ENCODE measurements around the gene IQSEC1. TPM values are rescaled to one million over a fixed set of nuclear protein-coding genes. Genes with fewer than 3 reads are reported as not detected.

The IQSEC1 gene
- total and polyA plus RNA-seq, 2 donors (not counting 3 experiments of a cell fraction or from before 2014, with no cell fraction given): 5.2 to 18.0 TPM

- no peak overlapping the region for H3K27ac ChIP-seq (ENCODE audit: insufficient read depth, low read depth, low read length)
- no peak overlapping the region for H2AFZ ChIP-seq (ENCODE audit: low read depth, low read length)
- H4K20me1 ChIP-seq (replicated peaks; ENCODE audit: control insufficient read depth, extremely low read depth, insufficient read depth, low read length): no peaks in the 10 kb centered on the region
- intact Hi-C loops (cut with micrococcal nuclease) (no loop called here), dilution Hi-C loops (cut with MboI; ENCODE audit: extremely low pct_ligation_motif_present, low sequenced_read_pairs) (loop anchor here (25.0 kb wide), 1 partner anchor 382 kb away; no protein-coding TSS in a partner anchor)
- DNase-seq (ENCODE audit: low read depth, low spot score) (no peak), FAIRE-seq (no peak)
- CTCF ChIA-PET: interaction anchor here (4.2 kb wide), 1 partner anchor 12 kb away, joined by 37 read pairs; no protein-coding TSS in a partner anchor
- H3K9me1 ChIP-seq (replicated peaks; ENCODE audit: control insufficient read depth, extremely low read depth, insufficient read depth, low read length): no peaks in the 10 kb centered on the region
- BruUV-seq (replicated peaks): no TSS peak
- POLR2A ChIA-PET: no interaction called here
- no peaks in the 10 kb centered on the region for H3K79me2 ChIP-seq (ENCODE audit: control insufficient read depth, insufficient read depth, low read length)
- H3K4me1 ChIP-seq (ENCODE audit: control insufficient read depth, extremely low read depth, insufficient read depth, low read length): no peaks in the 10 kb centered on the region
- no peak overlapping the region for H3K4me3 ChIP-seq (replicated peaks in 1 of 3; ENCODE audit: insufficient read depth in 1 of 3, low read depth in 1 of 3, low read length in 3 of 3)
- no peaks in the 10 kb centered on the region for H3K36me3 ChIP-seq (ENCODE audit: control insufficient read depth in 2 of 2, extremely low read depth in 1 of 2, insufficient read depth in 2 of 2, low read length in 2 of 2)
- H3K27me3 ChIP-seq (ENCODE audit: control insufficient read depth in 2 of 2, insufficient read depth in 2 of 2, low read length in 2 of 2): no peaks in the 10 kb centered on the region
- no peak overlapping the region for H3K4me2 ChIP-seq (ENCODE audit: insufficient read depth, low read length)
- no peaks in the 10 kb centered on the region for H3K9me3 ChIP-seq (replicated peaks; ENCODE audit: control insufficient read depth, insufficient read depth, low read length)
- no peak overlapping the region for H3K9ac ChIP-seq (replicated peaks; ENCODE audit: extremely low read depth, insufficient read depth, low read length)
- TF ChIP-seq POLR2AphosphoS5 (IDR thresholded peaks at IDR 0.05; ENCODE audit: insufficient read depth, low read depth, low read length): no peak
- no peak for TF ChIP-seq POLR2A (IDR thresholded peaks at IDR 0.05; ENCODE audit: low read depth, low read length)
- no peak for TF ChIP-seq MYC (IDR thresholded peaks at IDR 0.05; ENCODE audit: low read depth, low read length)
- TF ChIP-seq JUN (IDR thresholded peaks at IDR 0.05; ENCODE audit: borderline replicate concordance, insufficient read depth, insufficient read length, low read depth): no peak
- no peak for TF ChIP-seq EZH2 (IDR thresholded peaks at IDR 0.05; ENCODE audit: borderline replicate concordance, low read depth, low read length, severe bottlenecking)
- TF ChIP-seq, protein P1, sequence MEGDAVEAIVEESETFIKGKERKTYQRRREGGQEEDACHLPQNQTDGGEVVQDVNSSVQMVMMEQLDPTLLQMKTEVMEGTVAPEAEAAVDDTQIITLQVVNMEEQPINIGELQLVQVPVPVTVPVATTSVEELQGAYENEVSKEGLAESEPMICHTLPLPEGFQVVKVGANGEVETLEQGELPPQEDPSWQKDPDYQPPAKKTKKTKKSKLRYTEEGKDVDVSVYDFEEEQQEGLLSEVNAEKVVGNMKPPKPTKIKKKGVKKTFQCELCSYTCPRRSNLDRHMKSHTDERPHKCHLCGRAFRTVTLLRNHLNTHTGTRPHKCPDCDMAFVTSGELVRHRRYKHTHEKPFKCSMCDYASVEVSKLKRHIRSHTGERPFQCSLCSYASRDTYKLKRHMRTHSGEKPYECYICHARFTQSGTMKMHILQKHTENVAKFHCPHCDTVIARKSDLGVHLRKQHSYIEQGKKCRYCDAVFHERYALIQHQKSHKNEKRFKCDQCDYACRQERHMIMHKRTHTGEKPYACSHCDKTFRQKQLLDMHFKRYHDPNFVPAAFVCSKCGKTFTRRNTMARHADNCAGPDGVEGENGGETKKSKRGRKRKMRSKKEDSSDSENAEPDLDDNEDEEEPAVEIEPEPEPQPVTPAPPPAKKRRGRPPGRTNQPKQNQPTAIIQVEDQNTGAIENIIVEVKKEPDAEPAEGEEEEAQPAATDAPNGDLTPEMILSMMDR (IDR thresholded peaks at IDR 0.05; ENCODE audit: extremely low read depth in 1 of 2, insufficient read depth in 1 of 2, low read depth in 1 of 2, low read length in 2 of 2): no peak
- no peak for TF ChIP-seq GATA2 (IDR thresholded peaks at IDR 0.05; ENCODE audit: insufficient read depth, insufficient read length, low read depth, low read length)
- no peak for TF ChIP-seq MAX (IDR thresholded peaks at IDR 0.05; ENCODE audit: insufficient read depth, insufficient read length)
- TF ChIP-seq FOS (IDR thresholded peaks at IDR 0.05; ENCODE audit: borderline replicate concordance, insufficient read depth, low read length): no peak
Measured at GRCh38 chr3:13080026-13080425, 6.8 kb upstream of the IQSEC1 start.
